ENCODE data around the gene PIK3CG.
A peak's percentile ranks its signal among the peaks of the same experiment; 100 is the strongest.
"Not testable (repeated sequence)": the region's sequence is repeated elsewhere in the genome, so short reads cannot be mapped to it uniquely, and the experiment has no call there.

PIK3CG gene

DNA sequence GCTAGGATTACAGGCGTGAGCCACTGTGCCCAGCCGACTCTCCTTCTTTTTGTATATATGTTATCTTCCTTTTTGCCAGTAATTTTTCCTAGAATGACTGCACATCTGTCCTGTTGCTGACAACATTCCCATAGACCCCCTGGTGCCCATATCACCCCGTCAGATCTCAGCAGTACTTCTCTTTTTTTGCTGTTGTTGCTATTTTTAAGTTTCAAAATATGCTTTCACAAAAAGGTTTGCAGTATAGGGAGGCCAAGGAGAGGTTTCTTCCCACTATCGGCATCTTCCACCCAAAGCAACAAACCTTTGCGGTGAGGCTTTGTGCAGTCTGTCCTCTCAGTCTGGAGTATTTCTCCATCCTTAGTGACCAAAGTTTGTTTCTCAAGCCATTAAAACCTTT is 23.1 kb downstream of the PIK3CG start:
- DNase-seq = no peak

DNA sequence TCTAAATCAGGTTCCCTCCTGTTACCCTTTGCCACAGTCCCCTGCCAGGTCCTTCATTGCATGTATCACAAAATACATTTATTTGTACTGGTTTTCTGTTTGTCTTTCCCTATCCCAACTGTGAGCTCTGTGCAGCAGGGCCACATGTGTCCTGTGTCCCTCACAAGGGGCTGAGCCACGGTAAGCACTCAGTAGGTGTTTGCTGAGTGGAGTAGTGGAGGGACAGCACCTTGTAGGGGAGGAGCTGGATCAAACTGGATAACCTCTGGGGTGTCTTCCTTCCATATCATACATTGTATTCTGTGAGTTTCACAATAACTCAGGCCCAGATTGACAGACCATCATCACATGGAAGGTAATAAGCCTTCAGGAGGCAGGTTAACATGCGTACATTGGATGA is 25.9 kb downstream of the PIK3CG start:
- DNase-seq = no peak

DNA sequence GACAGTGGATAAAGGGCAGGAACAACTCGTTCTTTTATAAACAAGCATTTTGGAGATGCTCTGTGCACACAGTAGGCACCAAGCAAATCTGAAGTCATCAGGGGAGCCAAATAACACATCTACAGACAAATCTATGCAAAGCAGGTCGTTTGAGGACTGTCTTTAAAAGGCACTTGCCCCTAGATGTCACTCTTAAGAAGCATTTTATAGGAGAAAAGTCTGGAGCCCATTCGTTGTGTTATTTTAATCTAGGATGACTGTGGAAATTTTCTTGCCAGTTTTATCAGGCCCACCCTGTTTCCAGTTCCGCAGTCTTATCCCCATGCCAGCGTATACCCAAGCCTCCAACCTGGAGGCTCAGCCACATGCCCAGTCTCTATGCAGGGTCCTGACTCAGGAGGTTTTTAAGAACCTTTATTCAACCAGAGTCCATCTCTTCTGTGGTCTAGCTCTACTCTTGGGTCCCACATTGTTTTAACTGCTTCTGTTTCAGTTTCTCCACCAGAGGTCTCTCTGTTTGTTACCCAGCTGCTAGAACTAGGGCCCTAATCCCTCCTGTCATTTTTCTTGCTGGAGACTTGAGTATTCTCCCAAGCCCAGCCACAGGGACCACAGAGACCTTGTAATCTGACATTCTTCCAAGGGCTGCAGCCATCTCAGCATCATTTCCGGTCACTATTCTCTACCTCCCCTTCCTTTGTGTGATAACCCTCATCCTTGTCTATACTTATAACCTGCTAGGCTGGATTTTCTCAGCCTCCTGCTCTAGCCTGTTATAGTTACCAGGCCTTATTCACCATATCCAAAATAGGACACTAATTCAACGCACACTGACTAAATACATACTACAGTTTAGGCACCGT is 26.7 kb downstream of the PIK3CG start:
- DNase-seq = no peak

DNA sequence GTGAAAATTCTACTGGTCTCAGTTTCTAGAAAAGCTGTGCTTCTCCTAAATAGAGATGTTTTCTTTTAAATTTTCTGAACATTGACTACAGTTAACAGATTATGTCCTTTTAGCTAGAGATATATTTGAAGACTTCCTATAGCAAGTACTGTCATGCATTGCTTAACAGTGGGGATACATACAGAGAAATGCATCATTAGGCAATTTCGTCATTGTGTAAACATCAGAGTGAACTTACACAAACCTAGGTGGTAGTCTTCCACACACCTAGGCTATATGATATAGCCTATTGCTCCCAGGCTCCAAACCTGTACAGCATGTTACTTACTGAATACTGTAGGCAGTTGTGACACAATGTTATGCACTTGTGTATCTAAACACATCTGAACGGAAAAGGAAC is 28.5 kb downstream of the PIK3CG start:
- DNase-seq = no peak

DNA sequence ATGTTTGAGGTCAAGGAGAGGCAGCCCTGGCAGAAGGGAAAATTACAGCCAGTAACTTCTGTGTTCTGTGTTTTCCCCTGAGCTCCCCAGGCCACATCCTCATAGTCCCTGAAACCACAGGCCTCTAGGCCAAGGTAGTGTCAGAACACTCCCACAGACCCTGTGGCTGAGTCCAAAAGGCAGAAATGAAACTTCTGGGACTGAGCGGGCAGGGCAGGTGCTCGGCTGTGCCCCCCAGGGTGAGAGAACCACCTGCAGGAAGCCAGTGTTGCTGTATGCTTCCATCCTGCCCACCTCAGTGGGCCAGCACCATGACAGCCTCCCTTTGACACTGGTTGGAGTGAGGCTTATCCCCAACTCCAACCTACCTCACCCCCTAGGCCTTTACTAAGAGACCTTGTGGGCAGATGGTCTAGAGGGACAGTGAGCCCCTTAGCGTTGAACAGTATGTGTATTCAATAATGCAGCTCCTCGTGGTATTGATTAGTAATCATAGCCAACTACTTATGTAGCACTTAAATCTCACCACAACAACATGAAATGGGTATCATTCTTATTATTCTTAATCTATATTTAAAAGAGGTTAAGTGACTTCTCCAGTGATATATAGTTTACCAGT is 30.3 kb downstream of the PIK3CG start:
- peak; percentile 30 for DNase-seq

DNA sequence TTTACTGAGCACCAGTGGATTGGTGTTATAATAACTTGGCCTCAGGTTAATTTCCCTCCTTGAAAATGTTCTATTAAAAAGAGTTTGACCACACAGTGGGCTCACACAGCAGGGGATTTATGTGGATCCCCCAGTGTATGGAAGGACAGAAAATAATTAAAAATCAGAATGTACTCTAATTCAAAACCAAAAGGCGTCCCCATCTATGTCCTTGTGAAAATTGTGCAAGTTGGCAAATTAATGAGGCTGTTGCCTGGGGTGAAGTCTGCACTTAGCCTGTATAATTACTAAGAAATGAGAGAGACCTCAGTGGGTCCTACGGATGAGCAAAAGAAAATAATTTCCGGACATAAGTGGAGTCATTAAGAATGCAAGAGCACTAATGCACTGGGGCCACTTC is 31.1 kb downstream of the PIK3CG start:
- no peak for DNase-seq

DNA sequence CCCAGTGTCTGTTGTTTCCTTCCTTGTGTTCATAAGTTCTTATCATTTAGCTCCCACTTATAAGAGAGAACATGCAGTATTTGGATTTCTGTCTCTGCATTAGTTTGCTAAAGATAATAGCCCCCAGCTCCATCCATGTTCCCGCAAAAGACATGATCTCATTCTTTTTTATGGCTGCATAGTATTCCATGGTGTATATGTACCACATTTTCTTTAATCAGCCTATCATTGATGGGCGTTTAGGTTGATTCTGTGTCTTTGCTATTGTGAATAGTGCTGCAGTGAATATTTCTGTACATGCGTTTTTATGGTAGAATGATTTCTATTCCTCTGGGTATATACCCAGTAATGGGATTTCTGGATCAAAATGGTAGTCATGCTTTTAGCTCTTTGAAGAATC is 32.5 kb downstream of the PIK3CG start:
- DNase-seq = not testable (repeated sequence)

DNA sequence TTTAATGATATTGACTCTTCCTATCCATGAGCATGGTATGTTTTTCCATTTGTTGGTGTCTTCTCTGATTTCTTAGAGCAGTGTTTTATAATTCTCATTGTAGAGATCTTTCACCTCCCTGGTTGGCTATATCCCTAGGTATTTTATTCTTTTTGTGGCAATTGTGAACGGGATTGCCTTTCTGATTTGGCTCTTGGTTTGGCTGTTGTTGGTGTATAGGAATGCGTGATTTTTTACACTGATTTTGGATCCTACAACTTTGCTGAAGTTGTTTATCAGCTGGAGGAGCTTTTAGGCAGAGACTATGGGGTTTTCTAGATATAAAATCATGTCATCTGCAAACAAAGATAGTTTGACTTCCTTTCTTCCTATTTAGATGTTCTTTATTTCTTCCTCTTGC is 33.9 kb downstream of the PIK3CG start:
- not testable (repeated sequence) for DNase-seq

DNA sequence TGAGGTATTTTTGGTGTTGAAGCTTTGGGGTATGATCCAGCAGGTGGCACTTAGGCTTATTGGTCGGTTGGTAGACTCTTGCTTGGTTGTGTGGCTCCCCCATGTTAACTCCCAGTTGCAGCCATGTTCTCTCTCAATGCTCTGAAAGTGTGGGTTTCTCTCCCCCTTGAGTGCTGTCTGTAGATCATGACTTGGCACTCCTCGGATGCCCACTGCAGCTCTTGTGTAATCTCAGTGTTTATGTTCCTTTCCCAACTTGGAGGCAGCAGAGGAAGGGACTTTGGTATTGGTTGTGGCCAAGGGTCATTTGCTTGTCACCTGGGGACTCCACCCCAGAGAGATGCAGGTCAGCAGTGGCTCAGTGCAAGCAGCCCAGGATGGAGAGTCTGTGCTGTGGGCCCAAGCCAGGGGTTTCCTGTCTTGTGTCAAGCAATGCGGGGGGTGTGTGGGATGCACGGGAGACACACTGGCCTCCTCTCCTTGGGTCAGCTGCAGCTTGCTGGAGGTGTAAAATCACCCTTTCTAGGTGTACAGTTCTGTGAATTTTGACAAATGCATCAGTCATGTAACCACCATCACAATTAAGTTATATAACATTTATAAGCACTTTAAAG is 36.9 kb downstream of the PIK3CG start:
- DNase-seq = no peak

DNA sequence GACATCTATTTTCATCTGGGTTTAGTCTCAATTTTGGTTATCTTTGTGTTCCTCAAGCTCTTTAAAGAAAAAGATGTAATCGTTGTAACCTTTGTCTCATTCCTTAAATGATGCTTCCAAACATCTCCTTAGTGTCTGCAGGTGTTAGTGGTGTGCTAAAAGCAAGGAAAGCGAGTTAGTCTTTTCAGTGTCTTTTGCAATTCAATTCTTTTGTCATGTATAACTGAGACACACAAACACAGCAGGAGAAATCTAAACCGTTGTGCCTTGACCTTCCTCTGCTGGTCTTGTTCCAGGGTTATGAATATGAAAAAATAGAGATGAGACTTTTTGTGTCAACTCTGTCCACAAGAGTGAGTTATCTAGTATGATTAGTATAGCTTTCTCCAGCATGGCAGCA is 40.7 kb downstream of the PIK3CG start:
- DNase-seq = no peak

DNA sequence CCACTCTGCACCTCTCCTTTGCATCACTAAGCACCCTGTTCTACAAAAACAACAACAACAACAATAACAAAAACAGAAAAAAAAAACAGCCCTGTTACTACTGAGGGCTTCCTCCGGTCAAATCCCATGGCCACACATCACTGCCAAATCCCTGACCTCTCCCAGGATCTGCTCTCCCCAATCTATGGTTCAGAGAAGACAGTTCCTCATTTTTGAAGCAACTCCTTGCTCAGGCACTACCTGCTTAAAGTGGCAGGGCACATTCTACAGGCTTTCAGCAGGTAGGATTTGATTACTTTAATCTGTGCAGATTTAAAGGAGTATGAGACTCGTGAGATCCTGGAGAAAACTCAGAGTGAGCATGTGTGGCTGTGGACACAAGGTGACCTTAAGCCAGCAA is 46.9 kb downstream of the PIK3CG start:
- DNase-seq = no peak

DNA sequence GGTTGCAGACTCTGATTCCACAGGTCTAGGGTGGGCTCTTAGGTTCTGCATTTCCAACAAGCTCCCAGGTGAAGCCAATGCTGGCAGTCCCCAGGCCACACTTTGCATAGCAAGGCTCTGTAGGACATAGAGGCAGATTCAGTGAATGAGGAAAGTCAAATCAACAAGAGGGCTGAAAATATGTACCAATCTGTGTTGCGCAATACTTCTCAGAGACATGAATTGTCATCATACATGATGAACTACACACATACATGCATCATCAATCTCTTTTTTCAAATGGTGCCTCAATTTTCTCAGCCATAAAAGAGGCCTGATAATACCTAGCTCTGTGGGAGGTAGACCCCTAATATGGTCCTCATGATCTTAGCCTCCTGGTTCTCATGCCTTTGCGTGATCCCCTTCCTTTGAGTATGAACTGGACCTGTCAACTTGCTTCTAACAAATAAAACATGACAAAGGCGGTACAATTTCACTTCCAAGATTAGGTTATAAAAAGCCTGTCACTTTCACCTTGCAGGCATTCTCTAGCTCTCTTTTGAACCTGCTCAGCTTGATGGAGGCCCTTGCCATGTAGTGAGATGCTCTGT is 49.0 kb downstream of the PIK3CG start:
- no peak for DNase-seq

DNA sequence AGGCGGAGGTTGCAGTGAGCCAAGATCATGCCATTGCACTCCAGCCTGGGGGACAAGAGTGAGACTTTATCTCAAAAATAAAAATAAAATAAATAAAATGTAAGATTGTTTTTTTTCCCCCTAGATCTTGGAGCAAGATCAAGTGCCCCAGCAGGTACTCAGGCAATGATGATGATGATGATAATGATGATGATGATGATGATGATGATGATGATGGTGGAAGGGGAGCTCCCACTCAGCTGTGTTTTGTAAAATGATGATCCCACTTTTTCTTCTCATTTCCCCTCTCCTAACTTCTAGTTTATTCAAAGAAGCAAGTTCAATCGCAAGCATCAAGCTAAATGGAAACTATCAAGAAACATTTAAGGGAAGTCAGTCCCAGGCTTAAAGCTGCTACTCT is 50.3 kb downstream of the PIK3CG start:
- no peak for DNase-seq

DNA sequence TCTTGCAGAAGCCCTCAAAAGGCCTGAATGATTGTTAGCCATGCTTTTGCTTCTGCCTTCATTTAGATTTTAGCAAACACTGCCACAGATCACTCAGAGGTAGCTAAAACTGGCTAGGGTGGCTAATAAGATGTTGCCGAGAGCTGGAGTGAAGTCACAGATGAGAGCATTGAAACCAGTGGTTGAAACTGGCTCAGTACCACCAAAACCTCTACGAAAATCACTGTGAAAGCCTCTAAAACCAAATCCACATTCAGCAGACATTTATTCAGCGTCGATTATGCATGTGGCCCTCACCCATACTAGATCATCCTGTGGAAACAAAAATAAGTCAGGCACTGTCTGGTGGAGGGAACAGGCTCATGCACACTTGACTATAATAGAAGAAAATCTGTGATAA is 50.8 kb downstream of the PIK3CG start:
- DNase-seq = no peak

DNA sequence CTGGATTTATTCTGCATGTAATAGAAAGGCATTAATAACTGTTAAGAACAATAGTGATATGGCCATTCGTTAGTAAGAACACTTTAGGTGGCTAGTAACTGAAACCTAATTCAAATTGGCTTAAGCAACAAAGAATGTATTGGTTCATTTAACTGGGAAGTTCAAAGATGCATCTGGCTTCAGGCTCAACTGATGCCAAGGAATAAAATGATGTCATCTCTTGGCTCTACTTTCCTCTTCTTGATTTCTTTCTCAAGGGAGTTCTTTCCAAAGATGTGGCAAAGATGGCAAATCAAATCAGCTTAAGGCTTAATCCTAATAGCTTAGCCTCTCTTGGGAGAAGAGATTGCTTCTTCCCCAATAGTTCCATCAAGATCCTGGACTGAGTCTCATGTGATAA is 51.6 kb downstream of the PIK3CG start:
- DNase-seq = no peak

DNA sequence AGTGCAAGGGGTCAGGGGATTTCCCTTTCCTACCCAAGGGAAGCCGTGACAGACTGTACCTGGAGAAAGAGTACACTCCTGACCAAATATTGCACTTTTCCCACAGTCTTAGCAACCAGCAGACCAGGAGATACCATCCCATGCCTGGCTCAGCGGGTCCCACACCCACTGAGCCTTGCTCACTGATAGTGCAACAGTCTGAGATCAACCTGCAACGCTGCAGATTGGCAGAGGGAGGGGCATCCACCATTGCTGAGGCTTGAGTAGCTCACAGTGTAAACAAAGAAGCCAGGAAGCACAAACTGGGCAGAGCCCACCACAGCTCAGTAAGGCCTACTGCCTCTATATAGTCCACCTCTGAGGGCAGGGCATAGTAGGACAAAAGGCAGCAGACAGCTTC is 53.9 kb downstream of the PIK3CG start:
- no peak for DNase-seq

DNA sequence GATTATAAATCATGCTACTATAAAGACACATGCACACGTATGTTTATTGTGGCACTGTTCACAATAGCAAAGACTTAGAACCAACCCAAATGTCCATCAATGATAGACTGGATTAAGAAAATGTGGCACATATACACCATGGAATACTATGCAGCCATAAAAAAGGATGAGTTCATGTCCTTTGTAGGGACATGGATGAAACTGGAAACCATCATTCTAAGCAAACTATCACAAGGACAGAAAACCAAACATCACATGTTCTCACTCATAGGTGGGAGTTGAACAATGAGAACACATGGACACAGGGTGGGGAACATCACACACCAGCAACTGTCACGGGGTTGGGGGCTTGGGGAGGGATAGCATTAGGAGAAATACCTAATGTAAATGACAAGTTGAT is 59.4 kb downstream of the PIK3CG start:
- not testable (repeated sequence) for DNase-seq

DNA sequence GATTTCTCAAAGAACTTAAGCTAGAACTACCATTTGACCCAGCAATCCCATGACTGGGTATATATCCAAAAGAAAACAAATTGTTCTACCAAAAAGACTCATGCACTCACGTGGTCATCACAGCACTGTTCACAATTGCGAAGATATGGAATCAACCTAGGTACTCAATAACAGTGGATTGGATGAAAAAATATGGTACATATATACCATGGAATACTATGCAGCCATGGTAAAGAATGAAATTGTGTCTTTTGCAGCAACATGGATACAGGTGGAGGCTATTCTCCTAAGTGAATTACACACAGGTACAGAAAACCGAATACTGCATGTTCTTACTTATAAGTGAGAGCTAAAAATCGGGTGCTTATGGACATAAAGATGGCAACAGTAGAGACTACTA is 61.8 kb downstream of the PIK3CG start:
- DNase-seq = no peak

DNA sequence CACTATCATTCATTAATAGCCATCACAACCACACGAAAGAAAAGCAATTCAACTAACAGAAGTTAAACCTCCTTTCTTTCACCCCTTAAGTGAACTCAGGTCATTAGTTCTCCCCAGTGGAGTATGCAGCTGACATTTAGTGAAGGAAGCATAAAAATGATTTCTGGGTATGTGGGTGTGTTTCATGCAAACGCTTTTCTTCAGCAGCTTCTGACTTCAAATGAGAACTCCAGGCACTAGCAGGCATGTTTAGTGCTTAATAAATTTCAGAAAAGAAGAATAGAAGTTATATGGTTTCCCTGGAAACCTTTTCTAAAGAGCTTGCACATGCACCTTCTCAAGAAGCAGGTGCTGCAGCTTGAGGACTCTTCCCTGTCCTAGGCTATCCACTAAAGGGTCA is 62.5 kb downstream of the PIK3CG start:
- no peak for DNase-seq

DNA sequence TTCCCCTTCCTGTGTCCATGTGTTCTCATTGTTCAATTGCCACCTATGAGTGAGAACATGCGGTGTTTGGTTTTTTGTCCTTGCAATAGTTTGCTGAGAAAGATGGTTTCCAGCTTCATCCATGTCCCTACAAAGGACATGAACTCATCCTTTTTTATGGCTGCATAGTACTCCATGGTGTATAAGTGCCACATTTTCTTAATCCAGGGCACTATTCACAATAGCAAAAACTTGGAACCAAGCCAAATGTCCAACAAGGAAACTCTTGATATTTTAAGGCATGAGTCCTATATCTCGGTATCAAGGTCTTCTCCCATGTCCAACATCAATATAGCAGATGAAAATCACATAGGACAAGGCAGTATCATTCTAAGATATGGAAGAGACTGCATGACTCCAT is 64.5 kb downstream of the PIK3CG start:
- DNase-seq = not testable (repeated sequence)

DNA sequence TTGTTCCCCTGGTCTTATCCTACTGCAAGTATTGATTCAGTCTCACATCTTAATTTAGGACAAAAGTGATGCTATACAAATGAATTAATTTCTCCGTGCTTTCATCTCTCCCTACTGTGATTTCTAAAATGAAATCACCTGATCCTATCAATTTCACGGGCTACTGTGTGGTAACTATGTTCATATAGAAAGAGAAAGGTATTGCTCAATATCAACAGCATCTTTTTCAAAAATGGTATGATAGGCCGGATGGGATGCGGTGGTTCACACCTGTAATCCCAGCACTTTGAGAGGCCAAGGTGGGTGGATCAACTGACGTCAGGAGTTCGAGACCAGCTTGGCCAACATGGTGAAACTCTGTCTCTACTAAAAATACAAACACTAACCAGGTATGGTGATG is 71.2 kb downstream of the PIK3CG start:
- DNase-seq = no peak

DNA sequence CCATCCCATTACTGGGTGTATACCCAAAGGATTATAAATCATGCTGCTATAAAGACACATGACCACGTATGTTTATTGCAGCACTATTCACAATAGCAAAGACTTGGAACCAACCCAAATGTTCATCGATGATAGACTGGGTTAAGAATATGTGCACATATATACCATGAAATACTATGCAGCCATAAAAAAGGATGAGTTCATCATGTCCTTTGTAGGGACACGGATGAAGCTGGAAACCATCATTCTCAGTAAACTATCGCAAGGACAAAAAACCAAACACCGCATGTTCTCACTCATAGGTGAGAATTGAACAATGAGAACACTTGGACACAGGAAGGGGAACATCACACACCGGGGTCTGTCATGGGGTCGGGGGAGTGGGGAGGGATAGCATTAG is 73.0 kb downstream of the PIK3CG start:
- DNase-seq = not testable (repeated sequence)

DNA sequence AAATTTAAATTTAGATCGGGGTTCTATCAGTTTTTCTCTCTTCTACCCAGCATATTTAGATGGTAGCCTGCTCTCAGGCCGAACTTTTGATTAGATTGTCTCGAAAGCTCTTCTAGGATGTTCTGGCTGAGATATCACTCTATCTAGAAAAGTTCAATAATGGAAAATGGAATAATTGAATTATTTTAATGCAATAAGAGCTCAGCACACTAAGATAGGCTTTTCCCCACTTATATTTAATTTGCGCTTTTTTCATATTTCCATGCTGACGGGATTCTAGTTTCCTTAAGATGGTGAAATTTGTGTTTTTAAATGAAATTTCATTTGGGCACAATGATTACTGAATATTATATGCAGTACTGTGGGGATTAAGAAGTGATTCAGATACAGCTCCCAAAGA is 73.7 kb downstream of the PIK3CG start:
- no peak for DNase-seq

All from CD4-positive, alpha-beta T cell treated with Interferon gamma for 1 hour (primary cell).